Neural progenitor cell (in vitro differentiated cells): ENCODE measurements around the gene PHF12.

Source experiments
- EZH2 ChIP-seq: fragments of 200-600 bp; sonication (generic); IDR thresholded peaks from 2 replicates; pipeline ENCODE4 v1.6.1; 2017; ENCODE audit warnings: antibody characterized with exemption, mild to moderate bottlenecking, moderate library complexity
- EZH2phosphoT487 ChIP-seq: fragments of 200-600 bp; sonication (generic); IDR thresholded peaks from 2 replicates; pipeline ENCODE4 v1.6.1; 2017; ENCODE audit warnings: antibody characterized with exemption
- TF ChIP-seq, protein P1 (sequence below): fragments of 200-600 bp; sonication (generic); IDR thresholded peaks from 2 replicates; pipeline ENCODE4 v1.5.1; 2017; ENCODE audit warnings: antibody characterized with exemption, mild to moderate bottlenecking

DNA sequence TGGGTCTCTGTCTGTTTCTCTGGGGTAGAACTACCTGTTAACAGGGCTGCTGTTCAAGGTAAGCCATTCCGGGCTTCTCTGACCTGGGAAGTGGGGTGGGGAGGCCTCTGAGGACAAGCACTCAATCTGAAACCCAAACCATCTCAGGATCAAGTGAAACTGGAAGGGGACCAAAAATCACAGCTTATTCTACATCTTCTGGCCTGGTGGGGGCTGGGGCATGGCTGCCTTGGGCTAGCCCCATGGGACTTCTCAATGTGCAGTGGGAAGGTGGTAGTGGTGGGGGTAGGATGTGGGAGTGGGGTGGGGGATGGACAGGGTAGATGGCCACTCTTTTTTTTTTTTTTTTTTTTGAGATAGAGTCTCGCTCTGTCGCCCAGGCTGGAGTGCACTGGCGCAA is 59.3 kb downstream of the PHF12 start:
- TF ChIP-seq, protein P1, sequence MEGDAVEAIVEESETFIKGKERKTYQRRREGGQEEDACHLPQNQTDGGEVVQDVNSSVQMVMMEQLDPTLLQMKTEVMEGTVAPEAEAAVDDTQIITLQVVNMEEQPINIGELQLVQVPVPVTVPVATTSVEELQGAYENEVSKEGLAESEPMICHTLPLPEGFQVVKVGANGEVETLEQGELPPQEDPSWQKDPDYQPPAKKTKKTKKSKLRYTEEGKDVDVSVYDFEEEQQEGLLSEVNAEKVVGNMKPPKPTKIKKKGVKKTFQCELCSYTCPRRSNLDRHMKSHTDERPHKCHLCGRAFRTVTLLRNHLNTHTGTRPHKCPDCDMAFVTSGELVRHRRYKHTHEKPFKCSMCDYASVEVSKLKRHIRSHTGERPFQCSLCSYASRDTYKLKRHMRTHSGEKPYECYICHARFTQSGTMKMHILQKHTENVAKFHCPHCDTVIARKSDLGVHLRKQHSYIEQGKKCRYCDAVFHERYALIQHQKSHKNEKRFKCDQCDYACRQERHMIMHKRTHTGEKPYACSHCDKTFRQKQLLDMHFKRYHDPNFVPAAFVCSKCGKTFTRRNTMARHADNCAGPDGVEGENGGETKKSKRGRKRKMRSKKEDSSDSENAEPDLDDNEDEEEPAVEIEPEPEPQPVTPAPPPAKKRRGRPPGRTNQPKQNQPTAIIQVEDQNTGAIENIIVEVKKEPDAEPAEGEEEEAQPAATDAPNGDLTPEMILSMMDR, result no peak
- no peak for TF ChIP-seq EZH2
- TF ChIP-seq EZH2phosphoT487, result no peak
